GM21447 (cell line): ENCODE data around the gene DLX2.

ENCODE experiments used
- ATAC-seq: cut with Tn5 transposase; IDR thresholded peaks from one replicate; pipeline ENCODE4 v1.9.1; 2021; ENCODE audit not compliant: unreplicated experiment

The DLX2 gene

DNA sequence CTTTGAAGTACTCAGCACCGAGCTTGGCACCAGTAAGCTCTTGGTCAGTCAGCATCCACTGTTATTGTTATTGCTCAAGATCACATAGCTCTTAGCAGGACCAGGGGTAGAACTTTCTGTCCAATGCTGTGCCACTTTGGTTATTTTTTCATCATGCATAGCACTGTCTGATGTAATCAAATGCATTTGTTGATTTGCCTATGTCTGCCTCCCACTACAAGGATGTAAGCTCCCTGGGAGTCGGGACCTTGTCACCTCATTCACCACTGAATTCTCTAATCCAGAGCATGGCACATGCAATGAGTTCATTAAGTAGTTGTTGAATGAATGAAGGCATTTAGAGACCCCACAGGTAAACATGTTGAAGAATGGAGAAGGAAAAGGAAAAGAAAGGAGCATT is 46.4 kb downstream of the DLX2 start:
- no peak for ATAC-seq

DNA sequence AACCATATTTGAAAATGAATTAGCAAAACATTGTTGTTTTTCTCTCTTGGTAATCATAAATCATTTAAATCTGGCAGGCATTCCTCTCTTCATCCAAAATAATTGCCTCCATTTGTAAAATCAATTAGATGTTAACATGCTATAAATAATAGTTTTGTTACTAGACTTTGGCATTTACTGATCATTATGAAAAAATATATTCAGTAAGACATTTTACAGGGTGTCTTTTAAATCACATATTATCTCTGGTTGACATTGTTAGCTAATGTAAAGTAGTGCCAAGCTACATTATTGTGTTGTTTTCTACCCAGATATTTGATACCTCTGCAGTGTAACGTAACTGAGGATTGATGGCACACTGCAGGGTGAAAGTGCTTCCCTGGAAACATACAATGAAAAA is 49.2 kb downstream of the DLX2 start:
- no peak for ATAC-seq

DNA sequence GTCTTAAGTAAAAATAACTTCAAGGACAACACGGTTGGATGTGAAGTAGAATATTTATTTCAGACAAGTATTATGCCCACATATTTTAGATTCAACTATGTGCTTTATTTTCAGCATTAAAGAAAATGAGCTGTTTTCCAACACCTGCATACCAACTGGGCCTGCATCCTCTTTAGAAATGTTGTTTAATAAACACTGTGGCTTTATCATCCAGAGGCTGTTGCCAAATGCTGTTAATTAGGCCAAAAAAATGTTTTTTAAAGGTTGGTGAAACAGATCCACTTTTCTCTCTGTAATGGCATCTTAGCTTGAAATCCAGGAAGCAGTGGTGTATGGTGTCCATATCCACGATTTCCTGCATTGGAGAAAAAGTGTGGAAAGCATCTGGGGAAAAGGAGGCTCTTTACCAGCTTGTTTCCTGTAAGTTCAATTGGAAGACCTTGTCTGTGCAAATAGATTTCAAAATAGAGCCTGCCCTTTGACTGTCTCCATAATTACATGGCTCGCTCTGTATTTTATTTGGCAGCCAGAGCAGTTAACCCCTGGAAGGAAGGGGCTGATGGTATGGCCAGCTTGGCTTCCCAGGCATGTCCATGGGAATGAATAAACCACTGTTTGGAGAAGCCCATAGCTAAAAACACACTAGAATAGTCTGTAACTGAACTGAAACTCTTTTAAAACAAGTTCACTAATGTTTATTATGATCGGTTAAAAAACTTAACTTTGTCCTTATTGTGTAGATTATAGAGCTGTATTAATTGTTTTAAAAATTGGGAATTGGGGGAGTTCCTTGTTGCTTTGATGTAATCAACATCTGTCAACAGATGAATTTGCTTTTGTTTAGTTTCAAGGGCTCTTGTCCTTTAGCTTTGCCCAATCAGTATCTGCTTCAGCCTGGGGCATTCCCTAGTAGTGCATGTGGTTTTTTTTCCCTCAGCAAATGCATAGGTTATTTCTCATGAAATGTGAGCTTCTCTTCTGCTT is 50.4 kb downstream of the DLX2 start:
- no peak for ATAC-seq

DNA sequence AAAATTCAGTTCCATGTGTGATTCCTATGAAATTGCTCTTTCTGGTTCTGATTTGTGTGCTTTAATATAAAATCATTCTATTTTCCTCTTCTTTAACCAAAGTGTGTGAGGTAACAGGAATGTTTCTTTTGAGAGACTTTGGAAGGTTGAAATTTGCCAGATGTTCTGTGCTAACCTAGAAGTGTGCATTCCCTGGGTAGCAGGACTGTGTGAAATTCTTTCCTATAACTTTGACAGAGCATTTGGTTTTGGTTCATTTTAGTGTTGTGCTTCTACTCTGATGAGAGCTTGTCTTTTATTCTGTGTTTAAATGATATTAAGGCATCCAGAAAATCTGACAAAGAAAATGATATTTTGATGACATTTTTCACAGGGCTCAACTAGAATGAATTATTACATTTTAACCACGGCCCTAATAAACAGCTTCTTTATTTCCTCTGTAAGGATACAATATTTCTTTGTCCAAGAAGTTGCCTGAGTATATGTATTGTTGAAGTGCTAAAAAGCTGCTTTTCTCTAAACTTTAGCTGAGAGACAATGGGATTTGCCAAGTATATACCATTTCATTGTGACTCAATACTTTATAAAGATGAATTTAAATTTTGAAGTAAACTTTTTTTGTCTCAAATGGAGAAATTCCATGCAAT is 52.1 kb downstream of the DLX2 start:
- ATAC-seq, result no peak

DNA sequence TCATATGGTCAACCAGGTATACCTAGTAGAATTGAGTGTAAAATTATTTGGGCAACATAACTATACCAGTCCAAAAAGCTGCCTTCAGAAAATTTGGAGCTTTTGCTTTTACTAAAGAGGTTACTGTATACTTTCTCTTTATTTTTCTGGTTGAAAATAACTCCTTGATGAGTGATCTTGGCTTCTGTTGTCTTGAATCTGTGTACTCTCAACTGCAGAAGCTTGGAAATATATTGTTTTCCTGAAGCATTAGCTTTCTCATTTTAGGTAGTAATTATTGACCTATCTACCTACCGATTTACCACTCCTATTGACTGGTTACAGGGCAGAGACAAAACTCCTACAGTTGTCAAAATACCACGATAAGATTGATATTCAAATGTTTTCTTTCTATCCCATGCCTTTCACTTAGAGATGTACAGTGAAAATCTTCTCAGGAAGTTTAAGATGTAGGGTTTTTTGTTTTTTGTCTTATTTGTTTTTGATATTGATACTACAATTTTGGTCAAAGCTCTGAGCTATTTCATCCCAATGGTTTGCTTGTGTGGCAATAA is 53.1 kb downstream of the DLX2 start:
- no peak for ATAC-seq
